HCT116 (cell line): ENCODE measurements around the gene ZNF483. TPM values are rescaled to one million over a fixed set of nuclear protein-coding genes. Genes with fewer than 3 reads are reported as not detected.

Experiments
- ATAC-seq: fragments of 200-7000 bp; cut with Tn5 transposase; 2 replicates; pipeline ENCODE4 v1.9.1; 2020; ENCODE audit warnings: mild to moderate bottlenecking, moderate library complexity
- BruUV-seq: library from RNA; stranded (reverse); fragments of 400-500 nt; replicated peaks from 2 replicates; lab custom pipeline; 2021; lab: Mats Ljungman, UMichigan
- CTCF ChIA-PET: fragments of 300-600 bp; sonication (Branson Sonifier 250); formaldehyde crosslinking; loops from one replicate; lab custom pipeline; 2021; ENCODE audit warnings: antibody characterized with exemption; lab: Charles Lee
- POLR2A ChIA-PET: fragments of 300-600, 350-600 bp; sonication (Branson Sonifier 250); formaldehyde crosslinking; loops from one replicate; lab custom pipeline; 2021; ENCODE audit warnings: antibody characterized with exemption; lab: Charles Lee
- RAD21 ChIA-PET, 2 experiments: fragments of 300-600 bp; sonication (Branson Sonifier 250); formaldehyde crosslinking; loops; one replicate each; lab custom pipeline; 2023; ENCODE audit warnings: low total read pairs in 2 of 2; ENCODE audit not compliant: uncharacterized antibody in 2 of 2, unreplicated experiment in 2 of 2, low non-redundant PET in 1 of 2; lab: Charles Lee
- DNase-seq: peaks from one replicate; pipeline ENCODE4 v3.0.0-alpha.2; 2010; ENCODE audit warnings: low read depth, low spot score
- H2AFZ ChIP-seq: fragments of 200-600 bp; shearing (Covaris generic), sonication (generic); 2 replicates; pipeline ENCODE4 v1.6.1; 2017; ENCODE audit warnings: low read depth, mixed run types, mixed read lengths, antibody characterized with exemption, low read length; ENCODE audit not compliant: poor library complexity, severe bottlenecking
- H3K27ac ChIP-seq: 2 replicates; pipeline ENCODE4 v1.5.1; 2012; ENCODE audit warnings: low read depth, low read length
- H3K27me3 ChIP-seq: fragments of 200-600 bp; sonication (generic); 2 replicates; pipeline ENCODE4 v1.6.1; 2016; ENCODE audit warnings: mixed run types, low read length, mixed read lengths; ENCODE audit not compliant: insufficient read depth
- H3K36me3 ChIP-seq, 2 experiments: fragments of 200-500 bp in 1 of 2; fragments of 200-600 bp in 1 of 2; sonication (Bioruptor generic) in 1 of 2; sonication (generic) in 1 of 2; 2 replicates each; pipeline versions ENCODE4 v1.5.1 to v1.6.1; 2014 to 2016; ENCODE audit warnings: low read length in 2 of 2, inconsistent platforms in 1 of 2, mixed read lengths in 1 of 2, mixed run types in 1 of 2; ENCODE audit not compliant: insufficient read depth in 2 of 2, control insufficient read depth in 1 of 2
- H3K4me1 ChIP-seq, 2 experiments: fragments of 200-600 bp in 1 of 2; sonication (generic) in 1 of 2; 2 replicates each; pipeline versions ENCODE4 v1.5.1 to v1.6.1; 2012 to 2017; ENCODE audit warnings: low read length in 2 of 2, inconsistent platforms in 1 of 2, mild to moderate bottlenecking in 1 of 2, mixed read lengths in 1 of 2, mixed run types in 1 of 2, moderate library complexity in 1 of 2; ENCODE audit not compliant: insufficient read depth in 2 of 2, control insufficient read depth in 1 of 2
- H3K4me2 ChIP-seq: fragments of 200-600 bp; sonication (generic); 2 replicates; pipeline ENCODE4 v1.6.1; 2017; ENCODE audit warnings: mixed run types, low read length, mixed read lengths
- H3K4me3 ChIP-seq, 2 experiments: fragments of 200-600 bp in 1 of 2; sonication (generic) in 1 of 2; replicated peaks in 1 of 2; 2 replicates each; pipeline ENCODE4 v1.5.1; 2011 to 2016; ENCODE audit warnings: low read length in 2 of 2, control low read depth in 1 of 2, low read depth in 1 of 2, mild to moderate bottlenecking in 1 of 2, mixed read lengths in 1 of 2, mixed run types in 1 of 2
- H3K79me2 ChIP-seq: fragments of 200-600 bp; sonication (generic); 2 replicates; pipeline ENCODE4 v1.6.1; 2017; ENCODE audit warnings: mild to moderate bottlenecking, mixed run types, low read length, moderate library complexity, mixed read lengths; ENCODE audit not compliant: insufficient read depth
- H3K9ac ChIP-seq: fragments of 200-600 bp; sonication (generic); 2 replicates; pipeline ENCODE4 v1.6.1; 2016; ENCODE audit warnings: low read length, mixed read lengths
- H3K9me2 ChIP-seq: fragments of 200-600 bp; sonication (generic), shearing (Covaris generic); 2 replicates; pipeline ENCODE4 v1.6.1; 2017; ENCODE audit warnings: mixed run types, mild to moderate bottlenecking, moderate library complexity; ENCODE audit not compliant: insufficient read depth
- H3K9me3 ChIP-seq, 2 experiments: fragments of 200-500 bp in 1 of 2; fragments of 200-600 bp in 1 of 2; sonication (Bioruptor generic) in 1 of 2; sonication (generic) in 1 of 2; 2 replicates each; pipeline ENCODE4 v1.6.1; 2014 to 2017; ENCODE audit warnings: low read length in 2 of 2, mixed read lengths in 2 of 2, inconsistent platforms in 1 of 2, low read depth in 1 of 2, mild to moderate bottlenecking in 1 of 2, mixed run types in 1 of 2, moderate library complexity in 1 of 2; ENCODE audit not compliant: control insufficient read depth in 1 of 2, insufficient read depth in 1 of 2
- H4K20me1 ChIP-seq: fragments of 200-600 bp; sonication (generic), shearing (Covaris generic); 2 replicates; pipeline ENCODE4 v1.6.1; 2017; ENCODE audit warnings: mixed run types, mild to moderate bottlenecking, moderate library complexity; ENCODE audit not compliant: insufficient read depth
- ATF3 ChIP-seq: IDR thresholded peaks from 2 replicates; pipeline ENCODE4 v1.6.1; 2012
- CBX3 ChIP-seq: IDR thresholded peaks from 2 replicates; pipeline ENCODE4 v1.6.1; 2012; ENCODE audit warnings: low read depth
- EGR1 ChIP-seq: IDR thresholded peaks from 2 replicates; pipeline ENCODE4 v1.6.1; 2012; ENCODE audit warnings: low read depth
- ELF1 ChIP-seq: IDR thresholded peaks from 2 replicates; pipeline ENCODE4 v1.6.1; 2012; ENCODE audit warnings: low read depth, borderline replicate concordance
- EZH2 ChIP-seq: fragments of 200-600 bp; sonication (generic); IDR thresholded peaks from 2 replicates; pipeline ENCODE4 v1.6.1; 2017; ENCODE audit warnings: antibody characterized with exemption, mixed run types
- FOSL1 ChIP-seq: IDR thresholded peaks from 2 replicates; pipeline ENCODE4 v1.6.1; 2012; ENCODE audit warnings: low read depth
- JUND ChIP-seq: IDR thresholded peaks from 2 replicates; pipeline ENCODE4 v1.6.1; 2012
- POLR2A ChIP-seq: IDR thresholded peaks from 2 replicates; pipeline ENCODE4 v1.7.0; 2011; ENCODE audit warnings: borderline replicate concordance; ENCODE audit not compliant: insufficient read depth, insufficient read length; ENCODE audit errors: extremely low read depth
- REST ChIP-seq: IDR thresholded peaks from 2 replicates; pipeline ENCODE4 v1.6.1; 2012; ENCODE audit warnings: low read depth
- SRF ChIP-seq: IDR thresholded peaks from 2 replicates; pipeline ENCODE4 v1.6.1; 2012; ENCODE audit warnings: low read depth
- TCF7L2 ChIP-seq: IDR thresholded peaks from 2 replicates; pipeline ENCODE4 v1.7.0; 2011; ENCODE audit warnings: borderline replicate concordance, inconsistent platforms; ENCODE audit not compliant: insufficient read depth, insufficient read length; ENCODE audit errors: extremely low read depth
- ZFX ChIP-seq: fragments of 450-650 bp; IDR thresholded peaks from 2 replicates; pipeline ENCODE4 v1.6.1; 2017
- ZNF274 ChIP-seq: fragments of 200-500 bp; sonication (Bioruptor generic); IDR thresholded peaks from 2 replicates; pipeline ENCODE4 v1.6.1; 2014; ENCODE audit warnings: mild to moderate bottlenecking, low read depth, low read length, inconsistent platforms
- intact Hi-C: fragments of 100-400 bp; cut with micrococcal nuclease; formaldehyde crosslinking; loops from 2 replicates; pipeline ENCODE4 v1.10.0; 2022
- total RNA-seq: library from RNA; stranded (reverse); gene quantifications from one replicate; pipeline ENCODE4 v1.2.1, GENCODE V29; 2021; ENCODE audit not compliant: unreplicated experiment
- TF ChIP-seq, protein P1 (sequence below), 3 experiments: fragments of 200-600 bp in 1 of 3; sonication (generic) in 1 of 3; IDR thresholded peaks in 2 of 3; conservative IDR thresholded peaks in 1 of 3; 2 replicates each; pipeline ENCODE4 v1.5.1; 2012 to 2017; ENCODE audit warnings: low read depth in 2 of 3, low read length in 2 of 3, antibody characterized with exemption in 1 of 3, borderline replicate concordance in 1 of 3, control low read depth in 1 of 3, mild to moderate bottlenecking in 1 of 3, mixed read lengths in 1 of 3, mixed run types in 1 of 3, moderate library complexity in 1 of 3; ENCODE audit not compliant: insufficient read depth in 1 of 3
- TF ChIP-seq, protein P2 (sequence below): IDR thresholded peaks from 2 replicates; pipeline ENCODE4 v1.6.1; 2012

Gene ZNF483
- total RNA-seq, 1 experiment from 2014 or later: 5.0 TPM

- Histone ChIP-seq H3K27ac (no peak overlapping the region), H3K4me2 (no peak overlapping the region), H3K36me3 (no peaks in the 10 kb centered on the region), H3K27me3 (no peaks in the 10 kb centered on the region), H4K20me1 (no peaks in the 10 kb centered on the region), H2AFZ (no peak overlapping the region), H3K9me2 (no peaks in the 10 kb centered on the region), H3K4me3 (no peak overlapping the region), H3K4me1 (no peaks in the 10 kb centered on the region; a peak in 1 of 4 replicates), H3K79me2 (no peaks in the 10 kb centered on the region), H3K9ac (no peak overlapping the region), H3K9me3 (no peaks in the 10 kb centered on the region)
- ChIA-PET CTCF (interaction anchor here (1.4 kb wide), 1 partner anchor 12 kb away, joined by 7 read pairs; no protein-coding TSS in a partner anchor), POLR2A (no interaction called here), RAD21 (no interaction called here)
- no TSS peak for BruUV-seq
- ATAC-seq: no peak
- TF ChIP-seq REST (no peak), ZFX (no peak), EZH2 (no peak), POLR2A (no peak), ELF1 (no peak), ZNF274 (no peak), TCF7L2 (no peak), JUND (no peak), CBX3 (no peak), EGR1 (no peak), FOSL1 (no peak), ATF3 (no peak), SRF (no peak)
- TF ChIP-seq, protein P1, sequence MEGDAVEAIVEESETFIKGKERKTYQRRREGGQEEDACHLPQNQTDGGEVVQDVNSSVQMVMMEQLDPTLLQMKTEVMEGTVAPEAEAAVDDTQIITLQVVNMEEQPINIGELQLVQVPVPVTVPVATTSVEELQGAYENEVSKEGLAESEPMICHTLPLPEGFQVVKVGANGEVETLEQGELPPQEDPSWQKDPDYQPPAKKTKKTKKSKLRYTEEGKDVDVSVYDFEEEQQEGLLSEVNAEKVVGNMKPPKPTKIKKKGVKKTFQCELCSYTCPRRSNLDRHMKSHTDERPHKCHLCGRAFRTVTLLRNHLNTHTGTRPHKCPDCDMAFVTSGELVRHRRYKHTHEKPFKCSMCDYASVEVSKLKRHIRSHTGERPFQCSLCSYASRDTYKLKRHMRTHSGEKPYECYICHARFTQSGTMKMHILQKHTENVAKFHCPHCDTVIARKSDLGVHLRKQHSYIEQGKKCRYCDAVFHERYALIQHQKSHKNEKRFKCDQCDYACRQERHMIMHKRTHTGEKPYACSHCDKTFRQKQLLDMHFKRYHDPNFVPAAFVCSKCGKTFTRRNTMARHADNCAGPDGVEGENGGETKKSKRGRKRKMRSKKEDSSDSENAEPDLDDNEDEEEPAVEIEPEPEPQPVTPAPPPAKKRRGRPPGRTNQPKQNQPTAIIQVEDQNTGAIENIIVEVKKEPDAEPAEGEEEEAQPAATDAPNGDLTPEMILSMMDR (IDR thresholded peaks at IDR 0.05 in 2 of 3, conservative IDR thresholded peaks at IDR 0.05 in 1 of 3; ENCODE audit: borderline replicate concordance in 1 of 3, insufficient read depth in 1 of 3, low read depth in 2 of 3, low read length in 2 of 3): no peak
- TF ChIP-seq, protein P2, sequence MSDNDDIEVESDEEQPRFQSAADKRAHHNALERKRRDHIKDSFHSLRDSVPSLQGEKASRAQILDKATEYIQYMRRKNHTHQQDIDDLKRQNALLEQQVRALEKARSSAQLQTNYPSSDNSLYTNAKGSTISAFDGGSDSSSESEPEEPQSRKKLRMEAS: no peak
- DNase-seq: no peak
- intact Hi-C loops: no loop called here
Observed at GRCh38 chr9:111610149-111610548, 85.2 kb downstream of the ZNF483 start.
